Mammary epithelial cell (primary cell): ENCODE measurements around the gene SSR4.

ENCODE experiments used
- EZH2 ChIP-seq: IDR thresholded peaks from 2 replicates; pipeline ENCODE4 v1.6.1; 2012; ENCODE audit warnings: low read length, inconsistent platforms, borderline replicate concordance
- TF ChIP-seq, protein P1 (sequence below), 2 donors: IDR thresholded peaks in 1 of 2; conservative IDR thresholded peaks in 1 of 2; 2 replicates each; pipeline ENCODE4 v1.5.1; 2011 to 2012; ENCODE audit warnings: inconsistent platforms in 2 of 2, low read length in 2 of 2, mild to moderate bottlenecking in 2 of 2, control low read depth in 1 of 2, low read depth in 1 of 2; ENCODE audit not compliant: insufficient read depth in 1 of 2; ENCODE audit errors: extremely low read depth in 1 of 2

DNA sequence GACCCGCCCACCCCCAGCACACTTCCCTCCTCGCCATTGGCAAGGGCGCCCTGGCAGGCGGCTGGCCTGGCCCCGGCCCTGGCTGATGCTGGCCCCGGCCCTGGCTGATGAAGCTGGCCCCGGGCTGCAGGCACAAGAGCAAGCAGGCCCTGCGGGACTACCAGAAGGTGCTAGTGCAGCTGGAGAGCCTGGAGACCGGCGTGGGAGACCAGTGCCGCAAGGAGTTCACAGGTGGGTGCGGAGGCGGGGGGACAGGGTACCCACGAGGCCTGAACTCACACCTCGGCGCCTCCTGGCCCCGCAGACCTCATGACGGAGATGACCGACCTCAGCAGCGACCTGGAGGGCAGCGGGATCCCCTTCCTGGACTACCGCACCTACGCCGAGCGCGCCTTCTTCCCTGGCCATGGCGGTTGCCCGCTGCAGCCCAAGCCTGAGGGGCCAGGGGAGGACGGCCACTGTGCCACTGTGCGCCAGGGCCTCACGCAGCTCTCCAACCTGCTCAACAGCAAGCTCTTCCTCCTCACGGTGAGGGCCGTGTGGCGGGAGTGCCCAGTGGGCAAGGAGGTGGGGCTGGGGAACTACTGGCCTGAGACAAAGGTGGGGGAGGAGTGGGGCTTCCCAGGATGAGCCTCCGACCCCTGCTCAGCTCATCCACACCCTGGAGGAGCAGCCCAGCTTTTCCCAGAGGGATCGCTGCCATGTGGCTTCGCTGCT is 19.7 kb upstream of the SSR4 start:
- TF ChIP-seq, protein P1, sequence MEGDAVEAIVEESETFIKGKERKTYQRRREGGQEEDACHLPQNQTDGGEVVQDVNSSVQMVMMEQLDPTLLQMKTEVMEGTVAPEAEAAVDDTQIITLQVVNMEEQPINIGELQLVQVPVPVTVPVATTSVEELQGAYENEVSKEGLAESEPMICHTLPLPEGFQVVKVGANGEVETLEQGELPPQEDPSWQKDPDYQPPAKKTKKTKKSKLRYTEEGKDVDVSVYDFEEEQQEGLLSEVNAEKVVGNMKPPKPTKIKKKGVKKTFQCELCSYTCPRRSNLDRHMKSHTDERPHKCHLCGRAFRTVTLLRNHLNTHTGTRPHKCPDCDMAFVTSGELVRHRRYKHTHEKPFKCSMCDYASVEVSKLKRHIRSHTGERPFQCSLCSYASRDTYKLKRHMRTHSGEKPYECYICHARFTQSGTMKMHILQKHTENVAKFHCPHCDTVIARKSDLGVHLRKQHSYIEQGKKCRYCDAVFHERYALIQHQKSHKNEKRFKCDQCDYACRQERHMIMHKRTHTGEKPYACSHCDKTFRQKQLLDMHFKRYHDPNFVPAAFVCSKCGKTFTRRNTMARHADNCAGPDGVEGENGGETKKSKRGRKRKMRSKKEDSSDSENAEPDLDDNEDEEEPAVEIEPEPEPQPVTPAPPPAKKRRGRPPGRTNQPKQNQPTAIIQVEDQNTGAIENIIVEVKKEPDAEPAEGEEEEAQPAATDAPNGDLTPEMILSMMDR (conservative IDR thresholded peaks at IDR 0.05 in 1 of 2, IDR thresholded peaks at IDR 0.05 in 1 of 2; ENCODE audit: extremely low read depth in 1 of 2, insufficient read depth in 1 of 2, low read depth in 1 of 2, low read length in 2 of 2): no peak
- TF ChIP-seq EZH2: no peak
